Activated T-helper 9 cell treated with anti-CD3 and anti-CD28 coated beads, Interleukin-2, amount 50 U/mL, for 16 hours (primary cell): Measurements from ENCODE around the gene CTRB1.
"Not testable (repeated sequence)": the region's sequence is repeated elsewhere in the genome, so short reads cannot be mapped to it uniquely, and the experiment has no call there.

Source experiments
- DNase-seq: peaks from one replicate; pipeline ENCODE4 v3.0.0-alpha.2; 2020; ENCODE audit warnings: low read depth

Gene CTRB1

GRCh38 chr16:75240633-75241032 is 21.8 kb downstream of the CTRB1 start:
- DNase-seq: not testable (repeated sequence)

- DNase-seq: no peak
These were observed 22.6 kb downstream of the CTRB1 start for GRCh38 chr16:75241412-75241811.

GRCh38 chr16:75241955-75242354 is 23.2 kb downstream of the CTRB1 start:
- DNase-seq: no peak

GRCh38 chr16:75242436-75243078 is 23.8 kb downstream of the CTRB1 start:
- not testable (repeated sequence) for DNase-seq

- no peak for DNase-seq
These were observed 25.0 kb downstream of the CTRB1 start for GRCh38 chr16:75243667-75244224.

GRCh38 chr16:75244225-75244809 is 25.5 kb downstream of the CTRB1 start:
- no peak for DNase-seq

- no peak for DNase-seq
These were observed 26.3 kb downstream of the CTRB1 start for GRCh38 chr16:75244844-75245758.

- no peak for DNase-seq
These were observed 27.9 kb downstream of the CTRB1 start for GRCh38 chr16:75246504-75247205.

GRCh38 chr16:75247249-75247648 is 28.5 kb downstream of the CTRB1 start:
- no peak for DNase-seq

- no peak for DNase-seq
These were observed 29.4 kb downstream of the CTRB1 start for GRCh38 chr16:75248142-75248535.

- no peak for DNase-seq
These were observed 30.0 kb downstream of the CTRB1 start for GRCh38 chr16:75248536-75249380.

GRCh38 chr16:75249441-75249840 is 30.7 kb downstream of the CTRB1 start:
- DNase-seq: no peak

- DNase-seq: no peak
These were observed 31.5 kb downstream of the CTRB1 start for GRCh38 chr16:75250089-75250808.

GRCh38 chr16:75250809-75251279 is 32.1 kb downstream of the CTRB1 start:
- no peak for DNase-seq

- DNase-seq: no peak
These were observed 32.7 kb downstream of the CTRB1 start, which contains the start of gene BCAR1 for GRCh38 chr16:75251280-75252048. Gene BCAR1, minus strand, starts transcription at chr16:75251624. Its CDS starts 142 bp downstream, at chr16:75251482.

GRCh38 chr16:75252049-75252864 is 33.5 kb downstream of the CTRB1 start:
- DNase-seq: no peak

- DNase-seq: no peak
These were observed 34.4 kb downstream of the CTRB1 start for GRCh38 chr16:75252946-75253911.
